Esophagus squamous epithelium (tissue), 5 donors: Measurements from ENCODE around the gene ARVCF. TPM values are rescaled to one million over a fixed set of nuclear protein-coding genes. Genes with fewer than 3 reads are reported as not detected.

Experiments
- DNase-seq: peaks from one replicate; lab custom pipeline; 2025; lab: John Stamatoyannopoulos, UW
- H3K27ac ChIP-seq, 4 donors: fragments of 200-600 bp; sonication (generic); one replicate each; pipeline ENCODE4 v1.5.1; 2016 to 2019; ENCODE audit warnings: mild to moderate bottlenecking in 1 of 4
- H3K27me3 ChIP-seq, 4 donors: fragments of 200-600 bp; sonication (generic); 1 replicate in 3 of 4; 2 replicates in 1 of 4; pipeline versions ENCODE4 v1.5.1 to v1.6.0; 2017 to 2021; ENCODE audit warnings: antibody characterized with exemption in 1 of 4
- H3K36me3 ChIP-seq, 3 donors: fragments of 200-600 bp; sonication (generic); one replicate each; pipeline ENCODE4 v1.5.1; 2016 to 2019
- H3K4me1 ChIP-seq, 3 donors: fragments of 200-600 bp; sonication (generic); one replicate each; pipeline ENCODE4 v1.5.1; 2017 to 2019
- H3K4me3 ChIP-seq, 4 donors: fragments of 200-600 bp; sonication (generic); 1 replicate in 3 of 4; 2 replicates in 1 of 4; pipeline ENCODE4 v1.5.1; 2016 to 2019; ENCODE audit warnings: mild to moderate bottlenecking in 2 of 4, moderate library complexity in 1 of 4
- H3K9me3 ChIP-seq, 3 donors: fragments of 200-600 bp; sonication (generic); one replicate each; pipeline ENCODE4 v1.5.1; 2016 to 2019
- POLR2A ChIP-seq, 4 donors: fragments of 450-650 bp; IDR thresholded peaks; one replicate each; pipeline ENCODE4 v1.6.1; 2017; ENCODE audit warnings: antibody characterized with exemption in 4 of 4, mild to moderate bottlenecking in 4 of 4, moderate library complexity in 3 of 4
- WGBS, 2 donors: methylation state at CpG; one replicate each; pipeline ENCODE4 v1.1.5; 2018; 5-methylcytosine and 5-hydroxymethylcytosine counted together
- intact Hi-C: fragments of 100-400 bp; cut with DNase I; formaldehyde crosslinking; loops from one replicate; pipeline ENCODE4 v1.15.0; 2022
- total RNA-seq, 4 donors: library from RNA; depleted of rRNA; stranded (reverse); fragments of >200 nt; gene quantifications; one replicate each; pipeline ENCODE4 v1.1.0, GENCODE V29; 2016
- TF ChIP-seq, protein P1 (sequence below), 6 experiments: fragments of 450-650 bp in 4 of 6; fragments of 200-600 bp in 2 of 6; sonication (generic) in 2 of 6; IDR thresholded peaks; one replicate each; pipeline ENCODE4 v1.5.1; 2016 to 2019; ENCODE audit warnings: antibody characterized with exemption in 6 of 6, mild to moderate bottlenecking in 4 of 6, moderate library complexity in 4 of 6
- donor health status: DM: yes; HTN: yes; CAD: no.

ARVCF gene
- total RNA-seq, 4 donors from 2014 or later, result 3.1 to 10.9 (median 7.1) TPM

DNA sequence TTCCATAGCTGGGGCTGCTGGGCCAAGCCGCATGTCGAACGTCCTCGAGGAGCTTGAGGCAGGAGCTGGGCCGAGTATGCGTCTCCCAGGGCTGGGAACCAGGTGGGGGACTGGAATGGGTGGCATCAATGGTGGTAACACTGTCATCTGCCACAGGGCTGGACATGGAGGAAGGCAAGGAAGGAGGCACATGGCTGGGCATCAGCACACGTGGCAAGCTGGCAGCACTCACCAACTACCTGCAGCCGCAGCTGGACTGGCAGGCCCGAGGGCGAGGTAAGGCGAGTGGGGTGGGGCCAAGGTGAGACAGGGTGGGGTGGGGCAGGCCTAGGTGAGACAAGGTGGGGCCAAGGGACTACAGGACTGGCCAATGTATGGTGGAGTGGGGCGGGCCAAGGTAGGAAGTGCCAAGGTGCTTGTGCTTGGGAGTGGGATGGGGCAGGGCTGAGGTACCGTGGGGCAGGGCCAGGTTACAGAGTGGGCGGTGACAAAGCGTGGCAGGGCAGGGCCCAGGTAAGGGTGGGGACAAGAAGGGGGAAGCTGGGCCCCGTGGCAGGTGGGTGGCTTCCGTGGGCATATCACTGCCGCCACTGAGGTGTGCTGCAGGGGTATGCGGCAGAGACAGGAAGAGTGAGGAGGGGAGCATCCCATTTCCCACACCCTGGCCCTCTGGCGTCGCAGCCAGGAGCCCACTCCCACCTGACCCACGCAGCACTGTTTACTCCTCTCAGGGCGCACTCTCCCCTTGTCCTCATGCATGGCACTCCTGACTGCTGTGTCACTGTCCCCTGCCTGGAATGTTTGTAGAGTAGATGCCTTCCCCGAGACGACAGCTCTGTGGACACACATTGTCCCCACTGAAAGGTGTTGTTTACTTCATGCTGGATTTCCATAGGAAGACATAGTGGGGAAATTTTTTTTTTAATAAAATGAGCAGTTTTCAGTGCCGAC is 36.0 kb upstream of the ARVCF start:
- Histone ChIP-seq H3K27ac (peak overlapping the region in 1 of 4 donors; percentile 14), H3K36me3 (peaks cover 17 to 93% (median 25%) of the 10 kb centered on the region in 3 donors), H3K27me3 (no peaks in the 10 kb centered on the region), H3K9me3 (no peaks in the 10 kb centered on the region), H3K4me1 (peaks cover 0 to 9% (median 0%) of the 10 kb centered on the region in 3 donors), H3K4me3 (no peak overlapping the region)
- 83 to 85% methylated on average over 17 to 18 of the region's 26 CpGs for WGBS, 2 donors
- intact Hi-C loops, result no loop called here
- no peak for DNase-seq
- TF ChIP-seq, protein P1, sequence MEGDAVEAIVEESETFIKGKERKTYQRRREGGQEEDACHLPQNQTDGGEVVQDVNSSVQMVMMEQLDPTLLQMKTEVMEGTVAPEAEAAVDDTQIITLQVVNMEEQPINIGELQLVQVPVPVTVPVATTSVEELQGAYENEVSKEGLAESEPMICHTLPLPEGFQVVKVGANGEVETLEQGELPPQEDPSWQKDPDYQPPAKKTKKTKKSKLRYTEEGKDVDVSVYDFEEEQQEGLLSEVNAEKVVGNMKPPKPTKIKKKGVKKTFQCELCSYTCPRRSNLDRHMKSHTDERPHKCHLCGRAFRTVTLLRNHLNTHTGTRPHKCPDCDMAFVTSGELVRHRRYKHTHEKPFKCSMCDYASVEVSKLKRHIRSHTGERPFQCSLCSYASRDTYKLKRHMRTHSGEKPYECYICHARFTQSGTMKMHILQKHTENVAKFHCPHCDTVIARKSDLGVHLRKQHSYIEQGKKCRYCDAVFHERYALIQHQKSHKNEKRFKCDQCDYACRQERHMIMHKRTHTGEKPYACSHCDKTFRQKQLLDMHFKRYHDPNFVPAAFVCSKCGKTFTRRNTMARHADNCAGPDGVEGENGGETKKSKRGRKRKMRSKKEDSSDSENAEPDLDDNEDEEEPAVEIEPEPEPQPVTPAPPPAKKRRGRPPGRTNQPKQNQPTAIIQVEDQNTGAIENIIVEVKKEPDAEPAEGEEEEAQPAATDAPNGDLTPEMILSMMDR (IDR thresholded peaks at IDR 0.05), result no peak
- TF ChIP-seq POLR2A (IDR thresholded peaks at IDR 0.05), result no peak

DNA sequence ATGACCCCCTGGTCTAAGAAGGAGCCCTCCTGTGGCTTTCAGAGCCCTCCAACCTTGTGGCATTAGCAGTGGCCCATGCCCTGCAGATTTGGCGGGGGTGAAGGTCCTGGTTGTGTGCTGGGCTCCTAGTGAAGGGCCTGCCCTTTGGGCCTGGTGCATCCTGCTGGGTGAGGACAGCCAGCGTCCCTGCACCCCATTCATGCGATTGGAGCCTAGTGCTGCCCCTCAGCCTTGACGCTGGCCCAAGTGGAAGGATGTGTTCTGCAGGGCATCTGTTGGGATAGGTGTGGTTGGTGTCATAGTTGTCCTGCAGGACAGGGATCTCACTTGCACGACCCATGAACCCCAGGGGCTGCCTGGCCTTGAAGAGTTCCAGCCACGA is 35.3 kb upstream of the ARVCF start:
- Histone ChIP-seq H3K4me1 (peaks cover 0 to 9% (median 0%) of the 10 kb centered on the region in 3 donors), H3K4me3 (no peak overlapping the region), H3K9me3 (no peaks in the 10 kb centered on the region), H3K27me3 (no peaks in the 10 kb centered on the region), H3K36me3 (peaks cover 16 to 93% (median 22%) of the 10 kb centered on the region in 3 donors), H3K27ac (no peak overlapping the region)
- no peak for DNase-seq
- intact Hi-C loops, result no loop called here
- TF ChIP-seq POLR2A (IDR thresholded peaks at IDR 0.05), result no peak
- TF ChIP-seq, protein P1 (IDR thresholded peaks at IDR 0.05), result no peak
- WGBS, 2 donors, result 89 to 96% methylated on average over 1 to 3 of the region's 6 CpGs

DNA sequence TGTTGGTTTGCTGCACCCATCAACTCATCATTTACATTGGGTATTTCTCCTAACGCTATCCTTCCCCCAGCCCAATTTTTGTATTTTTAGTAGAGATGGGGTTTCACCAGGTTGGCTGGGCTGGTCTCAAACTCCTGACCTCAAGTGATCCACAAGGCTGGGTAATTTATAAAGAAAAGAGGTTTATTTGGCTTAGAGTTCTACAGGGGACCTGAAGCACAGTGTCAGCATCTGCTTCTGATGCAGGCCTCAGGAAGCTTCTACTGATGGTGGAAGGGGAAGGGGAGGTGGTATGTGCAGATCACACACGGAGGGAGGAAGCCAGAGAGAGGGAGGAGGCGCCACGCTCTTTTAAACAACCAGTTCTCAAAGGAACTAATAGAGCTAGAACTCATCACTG is 30.1 kb upstream of the ARVCF start:
- Histone ChIP-seq H3K9me3 (no peaks in the 10 kb centered on the region), H3K4me1 (no peaks in the 10 kb centered on the region), H3K27ac (no peak overlapping the region), H3K4me3 (no peak overlapping the region), H3K36me3 (peaks cover 0 to 93% (median 9%) of the 10 kb centered on the region in 3 donors), H3K27me3 (no peaks in the 10 kb centered on the region)
- intact Hi-C loops, result no loop called here
- WGBS, 2 donors, result 82 to 93% methylated on average over 4 of the region's 4 CpGs
- no peak for DNase-seq
- TF ChIP-seq, protein P1 (IDR thresholded peaks at IDR 0.05), result no peak
- TF ChIP-seq POLR2A (IDR thresholded peaks at IDR 0.05), result no peak

DNA sequence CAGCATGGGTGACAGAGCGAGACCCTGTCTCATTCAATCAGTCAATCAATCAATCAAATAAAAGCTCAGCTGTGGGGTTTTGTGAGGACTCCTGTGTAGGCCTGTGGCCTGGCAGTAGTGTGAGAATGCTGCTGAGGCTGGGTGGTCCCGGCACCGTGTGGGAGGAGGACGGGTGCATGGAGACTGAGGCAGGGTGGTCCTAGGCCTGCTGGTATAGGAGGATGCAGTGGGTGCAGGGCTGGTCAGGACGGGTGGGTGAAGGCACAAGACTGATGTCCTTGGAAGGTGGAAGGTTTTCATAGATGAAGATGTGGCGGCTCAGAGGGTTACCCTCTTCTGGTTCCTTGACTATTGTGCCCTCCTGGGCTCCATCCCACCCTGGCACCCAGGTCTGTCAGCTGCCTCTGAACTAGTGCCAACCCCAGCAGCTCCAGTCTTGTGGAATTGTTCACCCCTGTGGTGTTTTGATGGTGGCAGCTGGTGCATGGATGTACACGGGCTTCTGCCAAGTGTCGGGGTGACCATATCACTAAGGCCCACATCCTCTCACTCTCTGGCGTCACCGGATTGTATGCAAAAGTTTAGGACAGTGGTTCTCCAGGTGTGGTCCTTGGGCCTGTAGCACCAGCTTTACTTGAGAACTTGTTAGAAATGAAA is 28.0 kb upstream of the ARVCF start:
- TF ChIP-seq POLR2A (IDR thresholded peaks at IDR 0.05), result no peak
- TF ChIP-seq, protein P1 (IDR thresholded peaks at IDR 0.05), result no peak
- Histone ChIP-seq H3K27ac (no peak overlapping the region), H3K4me1 (no peaks in the 10 kb centered on the region), H3K36me3 (peaks cover 6 to 99% (median 15%) of the 10 kb centered on the region in 3 donors), H3K9me3 (no peaks in the 10 kb centered on the region), H3K27me3 (no peaks in the 10 kb centered on the region), H3K4me3 (no peak overlapping the region)
- no peak for DNase-seq
- intact Hi-C loops, result no loop called here
- 86 to 89% methylated on average over 7 to 9 of the region's 10 CpGs for WGBS, 2 donors

DNA sequence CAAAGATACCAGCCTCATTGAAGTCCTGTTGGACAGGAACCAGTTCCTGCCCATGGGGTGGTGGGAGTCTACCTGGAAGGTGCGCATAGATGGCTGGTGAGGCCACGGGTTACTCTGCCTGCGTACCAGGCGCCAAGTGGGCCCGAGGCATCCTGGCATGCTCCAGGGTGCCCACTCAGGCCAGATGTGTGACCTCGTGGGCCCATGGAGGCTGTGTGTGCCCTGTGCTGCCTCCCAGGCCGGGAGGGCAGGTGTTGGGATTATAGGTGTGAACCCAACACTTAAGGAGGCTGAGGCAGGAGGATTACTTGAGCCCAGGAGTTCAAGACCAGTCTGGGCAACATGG is 27.3 kb upstream of the ARVCF start:
- H3K27ac ChIP-seq, result no peak overlapping the region
- no peaks in the 10 kb centered on the region for H3K4me1 ChIP-seq
- peaks cover 6 to 99% (median 15%) of the 10 kb centered on the region in 3 donors for H3K36me3 ChIP-seq
- no peaks in the 10 kb centered on the region for H3K9me3 ChIP-seq
- no peaks in the 10 kb centered on the region for H3K27me3 ChIP-seq
- H3K4me3 ChIP-seq, result no peak overlapping the region
- TF ChIP-seq POLR2A (IDR thresholded peaks at IDR 0.05), result no peak
- TF ChIP-seq, protein P1 (IDR thresholded peaks at IDR 0.05), result no peak
- intact Hi-C loops, result no loop called here
- 93 to 96% methylated on average over 4 to 6 of the region's 7 CpGs for WGBS, 2 donors
- no peak for DNase-seq
